K562 (cell line): ENCODE measurements around the gene DND1. TPM values are rescaled to one million over a fixed set of nuclear protein-coding genes. Genes with fewer than 3 reads are reported as not detected.
A peak's percentile ranks its signal among the peaks of the same experiment; 100 is the strongest.

ENCODE experiments used
- ATAC-seq: fragments of 200-7000 bp; cut with Tn5 transposase; 3 replicates; pipeline ENCODE4 v1.9.1; 2020; ENCODE audit warnings: moderate library complexity
- BruUV-seq: library from RNA; stranded (reverse); fragments of 400-500 nt; replicated peaks from 2 replicates; lab custom pipeline; 2021; lab: Mats Ljungman, UMichigan
- CTCF ChIA-PET: fragments of 300-600 bp; formaldehyde crosslinking; extraction: SDS; loops from one replicate; lab custom pipeline; 2021; ENCODE audit warnings: low intra/inter-chr PET ratio; lab: Yijun Ruan, JAX
- POLR2A ChIA-PET: fragments of 300-600, 350-650 bp; sonication (Branson Sonifier 250); formaldehyde crosslinking; extraction: SDS; loops from one replicate; lab custom pipeline; 2021; ENCODE audit warnings: antibody characterized with exemption, inconsistent platforms; lab: Yijun Ruan, JAX
- DNase-seq, 4 experiments: peaks; one replicate each; pipeline versions ENCODE4 v3.0.0 to v3.0.0-alpha.2; 2011 to 2018; ENCODE audit warnings: low spot score in 3 of 4, mixed read lengths in 3 of 4; ENCODE audit errors: extremely low read depth in 1 of 4
- FAIRE-seq: peaks from 2 replicates; lab custom pipeline; 2011; peaks lifted over from hg19 to GRCh38; lab: Jason Lieb, UNC
- H2AFZ ChIP-seq: 2 replicates; pipeline ENCODE4 v1.6.0; 2011; ENCODE audit warnings: low read depth, low read length, control low read depth, inconsistent platforms
- H3K27ac ChIP-seq: fragments of 200-600 bp; 3 replicates; pipeline ENCODE4 v1.8.0; 2011; ENCODE audit warnings: low read depth, mild to moderate bottlenecking, control low read depth, inconsistent platforms, low read length, moderate library complexity, mixed read lengths; ENCODE audit errors: extremely low read depth
- H3K27me3 ChIP-seq, 2 experiments: fragments of 300-600 bp in 1 of 2; 2 replicates in 1 of 2; 3 replicates in 1 of 2; pipeline versions ENCODE4 v1.6.0 to v1.8.0; 2011; ENCODE audit warnings: inconsistent platforms in 2 of 2, low read length in 2 of 2, mild to moderate bottlenecking in 1 of 2, mixed read lengths in 1 of 2, moderate library complexity in 1 of 2; ENCODE audit not compliant: control insufficient read depth in 2 of 2, insufficient read depth in 2 of 2
- H3K36me3 ChIP-seq: fragments of 300-600 bp; 3 replicates; pipeline ENCODE4 v1.8.0; 2011; ENCODE audit warnings: mild to moderate bottlenecking, low read length, inconsistent platforms; ENCODE audit not compliant: control insufficient read depth, insufficient read depth
- H3K4me1 ChIP-seq, 2 experiments: fragments of 200-600 bp in 1 of 2; replicated peaks in 1 of 2; 2 replicates in 1 of 2; 3 replicates in 1 of 2; pipeline versions ENCODE4 v1.5.1 to v1.8.0; 2011; ENCODE audit warnings: inconsistent platforms in 2 of 2, low read length in 2 of 2, mild to moderate bottlenecking in 1 of 2, mixed read lengths in 1 of 2, moderate library complexity in 1 of 2; ENCODE audit not compliant: control insufficient read depth in 2 of 2, insufficient read depth in 2 of 2
- H3K4me2 ChIP-seq: 2 replicates; pipeline ENCODE4 v1.6.1; 2011; ENCODE audit warnings: low read length, control low read depth, inconsistent platforms, mixed read lengths; ENCODE audit not compliant: insufficient read depth
- H3K4me3 ChIP-seq: fragments of 200-600 bp; sonication (generic), shearing (Covaris generic); 2 replicates; pipeline ENCODE4 v1.5.1; 2016; ENCODE audit warnings: control low read depth, inconsistent platforms
- H3K79me2 ChIP-seq: fragments of 200-600 bp; 3 replicates; pipeline ENCODE4 v1.8.0; 2011; ENCODE audit warnings: low read length, inconsistent platforms; ENCODE audit not compliant: control insufficient read depth, insufficient read depth
- H3K9ac ChIP-seq, 2 experiments: 2 replicates each; pipeline versions ENCODE4 v1.6.0 to v1.6.1; 2011; ENCODE audit warnings: low read depth in 2 of 2, low read length in 2 of 2, control low read depth in 1 of 2, inconsistent platforms in 1 of 2, mild to moderate bottlenecking in 1 of 2, mixed read lengths in 1 of 2; ENCODE audit not compliant: insufficient read depth in 1 of 2
- H3K9me1 ChIP-seq: one replicate; pipeline ENCODE4 v1.6.0; 2011; ENCODE audit warnings: inconsistent platforms, mild to moderate bottlenecking, low read length, moderate library complexity; ENCODE audit not compliant: control insufficient read depth, insufficient read depth
- H3K9me3 ChIP-seq: replicated peaks from 2 replicates; pipeline ENCODE4 v1.5.1; 2011; ENCODE audit warnings: low read depth, low read length, inconsistent platforms; ENCODE audit not compliant: control insufficient read depth, insufficient read depth
- H4K20me1 ChIP-seq: replicated peaks from 2 replicates; pipeline ENCODE4 v1.6.1; 2011; ENCODE audit warnings: low read length, inconsistent platforms, mixed read lengths; ENCODE audit not compliant: control insufficient read depth, insufficient read depth
- MYBL2 ChIP-seq, 2 experiments: fragments of 450-650 bp in 1 of 2; sonication (generic) in 1 of 2; formaldehyde crosslinking in 1 of 2; IDR thresholded peaks; 2 replicates each; pipeline versions ENCODE4 v1.6.1 to v1.8.1; 2017 to 2022; ENCODE audit warnings: borderline replicate concordance in 1 of 2, inconsistent platforms in 1 of 2, low read depth in 1 of 2, mild to moderate bottlenecking in 1 of 2, missing genetic modification reagents in 1 of 2, moderate library complexity in 1 of 2
- POLR2G ChIP-seq: fragments of 200-400 bp; formaldehyde crosslinking; IDR thresholded peaks from 2 replicates; pipeline ENCODE4 v1.6.1; 2017; ENCODE audit warnings: low read depth, mild to moderate bottlenecking, antibody characterized with exemption, low read length, moderate library complexity
- RBFOX2 ChIP-seq: fragments of 200-400 bp; formaldehyde crosslinking; IDR thresholded peaks from 2 replicates; pipeline ENCODE4 v1.6.1; 2017; ENCODE audit warnings: low read depth, mild to moderate bottlenecking, low read length, moderate library complexity
- WGBS: fragments of 100-300 bp; shearing (Covaris generic); methylation state at CpG from one replicate; pipeline ENCODE4 v1.1.6; 2016; ENCODE audit warnings: low coverage, mixed read lengths; ENCODE audit not compliant: insufficient coverage; ENCODE audit errors: missing lambda C conversion rate; 5-methylcytosine and 5-hydroxymethylcytosine counted together
- in situ Hi-C: fragments of 300-500 bp; cut with MboI; formaldehyde crosslinking; loops from 4 replicates; pipeline ENCODE4 v1.15.0; 2018; ENCODE audit warnings: inconsistent platforms, mixed read lengths
- intact Hi-C: fragments of 100-400 bp; cut with micrococcal nuclease; formaldehyde crosslinking; loops from 2 replicates; pipeline ENCODE4 v1.14.2; 2022
- polyA plus RNA-seq, 8 experiments: library from polyadenylated mRNA; depleted of rRNA in 4 of 8; stranded (reverse) in 5 of 8; unstranded in 3 of 8; fragments of >200 nt; fragmentation: Nextera tagmentation in 2 of 8; fragmentation: Illumina TruSeq in 1 of 8; extraction: Ambion mirVana in 2 of 8; extraction: Trizol in 1 of 8; gene quantifications; 2 replicates each; pipeline versions ENCODE4 v1.2.1 to v1.2.3, GENCODE V29; 2011 to 2014; ENCODE audit warnings: inconsistent platforms in 1 of 8, missing spikeins in 1 of 8
- total RNA-seq, 7 experiments: library from RNA; depleted of rRNA in 6 of 7; stranded (reverse); fragments of >200 nt in 6 of 7; fragmentation: Illumina TruSeq in 2 of 7; extraction: Trizol in 2 of 7; gene quantifications; 2 replicates each; pipeline versions ENCODE4 v1.2.1 to v1.2.3, GENCODE V29; 2011 to 2021; ENCODE audit warnings: low replicate concordance in 1 of 7

DND1 gene
- total and polyA plus RNA-seq, 9 of the 15 experiments (the other 6 are each of a cell fraction or from before 2014, with no cell fraction given): 0.37 to 2.0 (median 0.90) TPM; not detected in 3

DNA sequence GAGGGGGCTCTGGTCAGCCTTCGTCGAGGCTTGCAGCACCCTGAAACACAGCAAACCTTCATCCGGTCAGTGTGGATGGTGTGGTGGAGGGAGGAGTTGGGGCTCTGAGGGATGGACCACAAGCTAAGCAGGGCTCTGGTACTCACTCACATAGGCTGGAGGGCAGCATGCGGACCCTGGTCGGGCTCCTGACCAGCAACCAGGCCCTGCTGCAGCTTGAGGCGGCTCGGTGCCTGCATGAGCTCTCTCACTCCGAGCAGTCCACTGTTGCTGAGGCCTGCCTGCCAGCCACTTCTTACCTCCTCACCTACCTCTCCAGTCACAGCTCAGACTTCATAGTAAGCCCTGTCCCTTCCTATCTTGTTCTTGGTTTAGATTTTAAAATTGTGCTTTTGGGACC lies 31.7 kb downstream of the DND1 start:
- Histone ChIP-seq H3K36me3 (peaks cover 58% of the 10 kb centered on the region), H4K20me1 (no peaks in the 10 kb centered on the region; the same call in 1 of the 2 replicates), H3K4me3 (no peak overlapping the region), H3K4me1 (peaks cover 10 to 20% of the 10 kb centered on the region in 2 experiments; a peak in 4 of 5 replicates), H3K27me3 (no peaks in the 10 kb centered on the region; a peak in 1 of 5 replicates), H3K9me1 (no peaks in the 10 kb centered on the region), H3K27ac (no peak overlapping the region), H2AFZ (no peak overlapping the region), H3K4me2 (no peak overlapping the region), H3K9ac (peak overlapping the region in 1 of 2 experiments; percentile 64; a peak in 2 of 4 replicates), H3K9me3 (no peaks in the 10 kb centered on the region), H3K79me2 (peaks cover 45% of the 10 kb centered on the region)
- ATAC-seq: no peak
- BruUV-seq: no TSS peak
- TF ChIP-seq POLR2G (peak; percentile 32; the same call in 1 of the 2 replicates), RBFOX2 (peak; percentile 36; the same call in 1 of the 2 replicates), MYBL2 (IDR thresholded peaks at IDR 0.05; ENCODE audit: low read depth) (no peak), MYBL2 (CRISPR knock-in tag; IDR thresholded peaks at IDR 0.05; ENCODE audit: borderline replicate concordance) (no peak)
- POLR2A ChIA-PET: interaction anchor here (0.7 to 1.9 kb wide), 8 partner anchors 11 to 283 kb away, joined by 3 to 10 read pairs (median 4); partner anchors contain the start of genes EIF4EBP3, HARS1, HARS2 and ZMAT2
- in situ Hi-C loops (loop anchor here (5.0 kb wide), 1 partner anchor 74 kb away; no protein-coding TSS in a partner anchor), intact Hi-C loops (no loop called here)
- 92% methylated on average over 6 of the region's 8 CpGs for WGBS
- FAIRE-seq: no peak
- CTCF ChIA-PET: no interaction called here
- DNase-seq: no peak
